ENCODE measurements around the gene PRPF40B.

The PRPF40B gene

GRCh38 chr12:49580572-49581535 is 42.5 kb upstream of the PRPF40B start:
- Histone ChIP-seq H3K14ac (ENCODE audit: low read length) (no peak overlapping the region), H3K79me1 (ENCODE audit: low read depth, low read length) (peaks cover 1% of the 10 kb centered on the region), H3K36me3 (replicated peaks in 1 of 2; ENCODE audit: control insufficient read depth in 2 of 2, insufficient read depth in 2 of 2, low read length in 2 of 2) (peaks cover 3 to 13% of the 10 kb centered on the region in 2 donors), H3K4me1 (ENCODE audit: control insufficient read depth in 2 of 2, insufficient read depth in 1 of 2, low read depth in 1 of 2, low read length in 2 of 2) (peaks cover 12 to 18% of the 10 kb centered on the region in 2 donors), H3K4me2 (ENCODE audit: insufficient read depth, low read length, poor library complexity, severe bottlenecking) (peak overlapping the region; percentile 46), H3K27me3 (ENCODE audit: control insufficient read depth in 3 of 3, insufficient read depth in 3 of 3, low read depth in 1 of 3, low read length in 3 of 3) (no peaks in the 10 kb centered on the region), H3K9me3 (replicated peaks in 1 of 2; ENCODE audit: control insufficient read depth in 2 of 2, insufficient read depth in 1 of 2, low read depth in 1 of 2, low read length in 2 of 2) (peaks cover 0 to 2% of the 10 kb centered on the region in 2 donors), H2BK15ac (ENCODE audit: low read length) (no peak overlapping the region), H2AFZ (ENCODE audit: low read length) (peak overlapping the region; percentile 54), H2BK5ac (ENCODE audit: low read length) (no peak overlapping the region), H3K27ac (replicated peaks; ENCODE audit: low read length) (peak overlapping the region; percentile 86), H3K9ac (ENCODE audit: low read depth, low read length, poor library complexity) (no peak overlapping the region), H2BK120ac (ENCODE audit: low read depth, low read length) (no peak overlapping the region), H3K4ac (ENCODE audit: low read length) (no peak overlapping the region), H3K4me3 (ENCODE audit: low read length in 2 of 2) (no peak overlapping the region), H4K91ac (ENCODE audit: low read depth, low read length, poor library complexity) (no peak overlapping the region), H3K18ac (ENCODE audit: low read length) (peak overlapping the region; percentile 34), H3K23ac (ENCODE audit: low read depth, low read length, poor library complexity) (no peak overlapping the region), H2AK5ac (ENCODE audit: low read depth, low read length) (no peak overlapping the region), H2BK12ac (ENCODE audit: low read length) (no peak overlapping the region), H4K8ac (ENCODE audit: low read depth, low read length) (no peak overlapping the region)
- no CpG with 5 or more reads among the region's 8 CpGs for WGBS, 2 donors (ENCODE audit: extremely low coverage in 2 of 2, insufficient read length in 2 of 2, insufficient replicate concordance in 1 of 2)
- peak; percentile 91 for DNase-seq (ENCODE audit: low spot score)

DNA sequence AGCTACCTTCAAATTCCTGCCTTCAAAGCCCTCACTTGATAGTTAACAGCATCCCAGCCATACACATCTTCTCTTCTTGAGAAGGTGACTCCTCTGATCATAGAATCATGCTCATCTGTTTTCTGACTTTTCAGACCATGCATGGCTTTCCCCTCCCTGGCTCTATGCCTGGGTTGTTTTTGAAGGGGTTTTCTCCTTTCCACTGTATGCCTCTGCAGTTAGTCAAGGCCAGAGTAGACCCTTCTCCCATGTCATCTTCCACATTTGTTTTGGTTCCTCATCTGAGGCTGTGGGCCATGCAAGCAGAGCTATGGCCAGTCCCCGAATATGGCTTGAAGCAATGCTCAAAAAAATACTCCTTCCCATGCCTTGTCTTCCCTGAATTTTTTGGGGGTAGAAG is 41.2 kb upstream of the PRPF40B start:
- no peak overlapping the region for H3K4me2 ChIP-seq (ENCODE audit: insufficient read depth, low read length, poor library complexity, severe bottlenecking)
- H3K14ac ChIP-seq (ENCODE audit: low read length): no peak overlapping the region
- peaks cover 3 to 19% of the 10 kb centered on the region in 2 donors for H3K36me3 ChIP-seq (replicated peaks in 1 of 2; ENCODE audit: control insufficient read depth in 2 of 2, insufficient read depth in 2 of 2, low read length in 2 of 2)
- peaks cover 12 to 18% of the 10 kb centered on the region in 2 donors for H3K4me1 ChIP-seq (ENCODE audit: control insufficient read depth in 2 of 2, insufficient read depth in 1 of 2, low read depth in 1 of 2, low read length in 2 of 2)
- peaks cover 0 to 2% of the 10 kb centered on the region in 2 donors for H3K9me3 ChIP-seq (replicated peaks in 1 of 2; ENCODE audit: control insufficient read depth in 2 of 2, insufficient read depth in 1 of 2, low read depth in 1 of 2, low read length in 2 of 2)
- no peak overlapping the region for H2BK15ac ChIP-seq (ENCODE audit: low read length)
- no peak for DNase-seq (ENCODE audit: low spot score)
- H3K9ac ChIP-seq (ENCODE audit: low read depth, low read length, poor library complexity): no peak overlapping the region
- H4K8ac ChIP-seq (ENCODE audit: low read depth, low read length): no peak overlapping the region
- H3K4ac ChIP-seq (ENCODE audit: low read length): no peak overlapping the region
- no peak overlapping the region for H2AFZ ChIP-seq (ENCODE audit: low read length)
- no CpG with 5 or more reads among the region's 1 CpG for WGBS, 2 donors (ENCODE audit: extremely low coverage in 2 of 2, insufficient read length in 2 of 2, insufficient replicate concordance in 1 of 2)
- no peak overlapping the region for H3K18ac ChIP-seq (ENCODE audit: low read length)
- no peak overlapping the region for H3K4me3 ChIP-seq (ENCODE audit: low read length in 2 of 2)
- no peak overlapping the region for H2BK12ac ChIP-seq (ENCODE audit: low read length)
- H3K27ac ChIP-seq (replicated peaks; ENCODE audit: low read length): no peak overlapping the region
- H3K23ac ChIP-seq (ENCODE audit: low read depth, low read length, poor library complexity): no peak overlapping the region
- no peak overlapping the region for H2AK5ac ChIP-seq (ENCODE audit: low read depth, low read length)
- H3K79me1 ChIP-seq (ENCODE audit: low read depth, low read length): peaks cover 1% of the 10 kb centered on the region
- H3K27me3 ChIP-seq (ENCODE audit: control insufficient read depth in 3 of 3, insufficient read depth in 3 of 3, low read depth in 1 of 3, low read length in 3 of 3): no peaks in the 10 kb centered on the region
- H2BK5ac ChIP-seq (ENCODE audit: low read length): no peak overlapping the region
- H2BK120ac ChIP-seq (ENCODE audit: low read depth, low read length): no peak overlapping the region
- H4K91ac ChIP-seq (ENCODE audit: low read depth, low read length, poor library complexity): no peak overlapping the region

GRCh38 chr12:49582850-49583249 is 40.5 kb upstream of the PRPF40B start:
- Histone ChIP-seq H2BK15ac (ENCODE audit: low read length) (no peak overlapping the region), H2AFZ (ENCODE audit: low read length) (no peak overlapping the region), H2BK5ac (ENCODE audit: low read length) (no peak overlapping the region), H2BK120ac (ENCODE audit: low read depth, low read length) (no peak overlapping the region), H3K4me3 (ENCODE audit: low read length in 2 of 2) (no peak overlapping the region), H3K4me2 (ENCODE audit: insufficient read depth, low read length, poor library complexity, severe bottlenecking) (no peak overlapping the region), H3K27me3 (ENCODE audit: control insufficient read depth in 3 of 3, insufficient read depth in 3 of 3, low read depth in 1 of 3, low read length in 3 of 3) (no peaks in the 10 kb centered on the region), H3K23ac (ENCODE audit: low read depth, low read length, poor library complexity) (no peak overlapping the region), H3K18ac (ENCODE audit: low read length) (no peak overlapping the region), H4K91ac (ENCODE audit: low read depth, low read length, poor library complexity) (no peak overlapping the region), H3K4ac (ENCODE audit: low read length) (no peak overlapping the region), H2BK12ac (ENCODE audit: low read length) (no peak overlapping the region), H3K9me3 (replicated peaks in 1 of 2; ENCODE audit: control insufficient read depth in 2 of 2, insufficient read depth in 1 of 2, low read depth in 1 of 2, low read length in 2 of 2) (no peaks in the 10 kb centered on the region), H3K79me1 (ENCODE audit: low read depth, low read length) (peaks cover 1% of the 10 kb centered on the region), H2AK5ac (ENCODE audit: low read depth, low read length) (no peak overlapping the region), H3K4me1 (ENCODE audit: control insufficient read depth in 2 of 2, insufficient read depth in 1 of 2, low read depth in 1 of 2, low read length in 2 of 2) (peaks cover 12 to 18% of the 10 kb centered on the region in 2 donors), H3K36me3 (replicated peaks in 1 of 2; ENCODE audit: control insufficient read depth in 2 of 2, insufficient read depth in 2 of 2, low read length in 2 of 2) (peaks cover 2 to 19% of the 10 kb centered on the region in 2 donors), H4K8ac (ENCODE audit: low read depth, low read length) (no peak overlapping the region), H3K14ac (ENCODE audit: low read length) (no peak overlapping the region), H3K9ac (ENCODE audit: low read depth, low read length, poor library complexity) (no peak overlapping the region), H3K27ac (replicated peaks; ENCODE audit: low read length) (no peak overlapping the region)
- WGBS, 2 donors (ENCODE audit: extremely low coverage in 2 of 2, insufficient read length in 2 of 2, insufficient replicate concordance in 1 of 2): 100% methylated on average over 1 of the region's 4 CpGs
- no peak for DNase-seq (ENCODE audit: low spot score)

DNA sequence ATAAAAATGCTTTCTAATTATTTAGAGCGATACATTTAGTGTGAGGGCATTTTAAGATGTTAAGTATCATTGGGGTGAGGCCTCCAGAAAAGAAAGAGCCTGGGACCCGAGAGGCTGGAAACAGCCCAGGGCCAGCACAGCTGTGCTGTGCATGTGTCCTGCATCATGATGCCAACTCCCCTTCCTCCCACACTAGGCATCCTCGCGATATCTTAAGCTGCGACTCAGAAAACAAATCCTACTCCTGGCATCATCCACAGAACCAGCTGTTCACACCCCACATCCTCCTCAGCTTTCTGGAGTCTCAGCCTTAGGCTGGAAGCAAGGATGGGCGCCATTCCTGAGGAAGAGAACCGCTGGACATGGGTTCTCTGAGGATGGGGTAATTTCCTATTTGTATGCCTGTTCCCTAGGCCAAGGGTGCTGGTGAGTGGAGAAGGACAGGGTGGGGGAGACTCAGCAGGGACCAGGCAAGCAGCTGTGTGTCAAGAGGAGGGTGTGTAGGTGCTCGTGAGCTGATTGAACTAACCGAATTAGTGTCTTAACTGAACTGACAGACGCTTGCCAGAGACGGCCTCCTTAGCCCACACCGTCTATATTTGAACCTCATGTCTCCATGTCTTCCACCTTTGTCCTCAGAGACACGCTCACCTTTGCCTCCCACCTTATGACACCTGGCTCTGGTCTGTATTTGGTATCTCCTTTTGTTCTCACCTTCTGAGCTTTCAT is 39.8 kb upstream of the PRPF40B start:
- no CpG with 5 or more reads among the region's 13 CpGs for WGBS, 2 donors (ENCODE audit: extremely low coverage in 2 of 2, insufficient read length in 2 of 2, insufficient replicate concordance in 1 of 2)
- Histone ChIP-seq H3K18ac (ENCODE audit: low read length) (no peak overlapping the region), H2BK5ac (ENCODE audit: low read length) (no peak overlapping the region), H2BK120ac (ENCODE audit: low read depth, low read length) (no peak overlapping the region), H2BK12ac (ENCODE audit: low read length) (no peak overlapping the region), H3K14ac (ENCODE audit: low read length) (no peak overlapping the region), H3K9ac (ENCODE audit: low read depth, low read length, poor library complexity) (no peak overlapping the region), H3K4me1 (ENCODE audit: control insufficient read depth in 2 of 2, insufficient read depth in 1 of 2, low read depth in 1 of 2, low read length in 2 of 2) (peaks cover 12 to 15% of the 10 kb centered on the region in 2 donors), H4K91ac (ENCODE audit: low read depth, low read length, poor library complexity) (no peak overlapping the region), H3K4me2 (ENCODE audit: insufficient read depth, low read length, poor library complexity, severe bottlenecking) (no peak overlapping the region), H3K4me3 (ENCODE audit: low read length in 2 of 2) (no peak overlapping the region), H3K79me1 (ENCODE audit: low read depth, low read length) (peaks cover 1% of the 10 kb centered on the region), H4K8ac (ENCODE audit: low read depth, low read length) (no peak overlapping the region), H3K9me3 (replicated peaks in 1 of 2; ENCODE audit: control insufficient read depth in 2 of 2, insufficient read depth in 1 of 2, low read depth in 1 of 2, low read length in 2 of 2) (no peaks in the 10 kb centered on the region), H2AFZ (ENCODE audit: low read length) (no peak overlapping the region), H3K27ac (replicated peaks; ENCODE audit: low read length) (no peak overlapping the region), H3K27me3 (ENCODE audit: control insufficient read depth in 3 of 3, insufficient read depth in 3 of 3, low read depth in 1 of 3, low read length in 3 of 3) (no peaks in the 10 kb centered on the region), H3K23ac (ENCODE audit: low read depth, low read length, poor library complexity) (no peak overlapping the region), H3K4ac (ENCODE audit: low read length) (no peak overlapping the region), H2BK15ac (ENCODE audit: low read length) (no peak overlapping the region), H3K36me3 (replicated peaks in 1 of 2; ENCODE audit: control insufficient read depth in 2 of 2, insufficient read depth in 2 of 2, low read length in 2 of 2) (peaks cover 4 to 19% of the 10 kb centered on the region in 2 donors), H2AK5ac (ENCODE audit: low read depth, low read length) (no peak overlapping the region)
- no peak for DNase-seq (ENCODE audit: low spot score)

Measured in neuronal stem cell (in vitro differentiated cells).